Measurements from ENCODE around the gene ADARB2. TPM values are rescaled to one million over a fixed set of nuclear protein-coding genes. Genes with fewer than 3 reads are reported as not detected.

Gene ADARB2
- total RNA-seq, 1 donor from 2014 or later: not detected

DNA sequence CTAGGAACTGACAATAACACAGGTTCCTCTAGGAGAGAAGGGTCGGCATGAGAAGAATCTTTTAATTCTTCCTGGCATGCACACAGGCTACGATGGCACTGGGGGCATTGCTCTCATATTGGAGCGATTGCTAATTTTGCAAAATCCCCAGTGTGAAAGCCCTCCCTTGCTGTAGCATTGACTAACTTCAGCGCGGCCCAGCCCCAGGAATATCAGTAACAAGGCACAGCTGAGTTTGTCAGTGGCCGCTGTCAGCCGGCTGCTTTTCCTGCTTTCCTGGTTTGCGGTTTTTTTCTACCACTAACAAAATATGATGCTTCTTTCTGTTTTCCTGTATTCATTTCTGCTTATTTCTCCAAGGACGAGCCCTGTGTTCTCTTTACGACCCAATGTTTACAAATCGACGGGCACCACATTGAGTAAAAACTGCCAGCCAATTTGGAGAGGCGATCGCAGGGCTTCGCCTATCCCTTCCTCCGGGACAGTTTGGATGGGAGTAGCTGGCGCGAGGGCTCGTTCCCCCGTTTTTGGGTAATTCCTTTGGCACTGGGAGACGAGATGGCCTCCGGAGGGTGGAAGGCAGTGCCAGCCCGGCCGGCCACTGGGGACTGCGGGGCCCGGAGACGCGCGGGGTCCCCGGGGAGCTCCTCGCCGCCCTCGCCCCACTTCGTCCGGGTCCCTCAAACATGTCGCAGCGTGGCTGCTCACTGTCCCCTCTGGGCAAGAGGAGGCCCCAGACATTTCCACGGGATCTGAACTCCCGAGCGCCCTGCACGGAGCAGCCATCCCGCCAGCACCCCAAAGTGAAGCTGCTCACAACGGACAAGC is 967 bp downstream of the ADARB2 start:
- DNase-seq (ENCODE audit: low read depth, low spot score): no peak

- DNase-seq (ENCODE audit: low read depth, low spot score): no peak
Observed at GRCh38 chr10:1735562-1735961, 1.8 kb downstream of the ADARB2 start.

DNA sequence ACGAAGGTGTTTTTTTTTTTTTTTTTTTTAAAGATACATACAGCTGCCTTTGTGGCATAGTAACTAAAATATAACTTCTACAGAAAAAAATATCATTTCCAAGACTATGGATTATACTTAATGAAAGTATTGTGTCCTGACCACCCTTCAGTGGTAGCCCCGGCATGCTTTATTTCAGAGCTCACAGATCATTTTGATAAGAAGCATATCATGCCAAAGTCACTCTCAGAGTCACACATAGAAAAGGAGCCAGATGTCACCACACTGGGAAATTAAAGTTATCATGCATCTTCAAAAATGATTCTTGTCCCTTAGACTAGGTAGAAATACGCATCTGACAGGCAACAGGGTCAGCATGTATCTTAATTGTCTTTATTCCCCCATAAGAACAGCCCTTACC is 3.0 kb downstream of the ADARB2 start:
- no peak for DNase-seq (ENCODE audit: low read depth, low spot score)

DNA sequence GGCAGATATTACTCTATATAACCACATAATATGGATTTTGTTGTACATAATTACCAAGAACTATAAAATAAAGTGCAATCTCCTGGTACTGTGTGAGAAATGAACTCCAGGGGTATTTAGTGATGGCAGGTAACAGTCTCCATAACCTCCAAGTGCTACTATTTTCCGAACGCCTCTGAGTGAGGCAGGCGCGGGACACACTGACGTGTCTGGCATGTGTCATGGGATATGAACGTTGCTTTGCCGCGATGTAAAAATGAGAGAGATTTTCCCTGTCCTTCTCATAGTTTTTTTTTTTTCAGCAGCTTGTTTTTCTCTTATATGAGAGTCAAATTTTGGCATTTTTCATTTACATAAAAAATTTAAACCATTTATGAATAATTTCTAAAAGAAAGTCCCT is 3.6 kb downstream of the ADARB2 start:
- DNase-seq (ENCODE audit: low read depth, low spot score): no peak

GRCh38 chr10:1732564-1732996 is 4.7 kb downstream of the ADARB2 start:
- no peak for DNase-seq (ENCODE audit: low read depth, low spot score)

- no peak for DNase-seq (ENCODE audit: low read depth, low spot score)
Observed at GRCh38 chr10:1731592-1731991, 5.7 kb downstream of the ADARB2 start.

- DNase-seq (ENCODE audit: low read depth, low spot score): no peak
Observed at GRCh38 chr10:1729751-1730150, 7.6 kb downstream of the ADARB2 start.

GRCh38 chr10:1726861-1727260 is 10.5 kb downstream of the ADARB2 start:
- no peak for DNase-seq (ENCODE audit: low read depth, low spot score)

DNA sequence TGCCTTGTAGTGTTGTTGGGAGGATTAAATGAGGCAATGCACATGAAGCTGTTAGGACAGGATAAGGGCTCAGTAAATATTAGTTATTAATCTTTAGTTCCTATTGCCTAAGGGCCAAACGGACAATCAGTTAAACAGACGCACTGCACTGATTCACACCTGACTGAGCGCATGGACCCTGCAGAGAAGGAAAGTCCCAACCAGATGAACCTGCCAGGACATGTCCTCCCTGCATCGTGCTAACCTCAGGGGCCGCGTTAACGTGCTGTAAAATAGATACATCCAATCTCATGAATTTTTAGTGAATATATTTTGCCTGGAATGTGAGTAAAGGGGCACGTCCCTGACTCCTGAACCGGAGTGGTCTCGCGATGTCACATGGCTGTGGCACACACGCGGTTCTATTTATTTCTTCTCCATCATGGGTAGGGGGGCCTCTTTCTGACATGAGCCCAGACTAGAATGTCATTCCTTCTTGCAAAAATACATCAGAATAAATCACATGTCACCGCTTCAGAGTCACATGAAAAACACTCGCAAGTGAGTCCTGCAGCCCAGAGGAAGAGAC is 12.3 kb downstream of the ADARB2 start:
- no peak for DNase-seq (ENCODE audit: low read depth, low spot score)

DNA sequence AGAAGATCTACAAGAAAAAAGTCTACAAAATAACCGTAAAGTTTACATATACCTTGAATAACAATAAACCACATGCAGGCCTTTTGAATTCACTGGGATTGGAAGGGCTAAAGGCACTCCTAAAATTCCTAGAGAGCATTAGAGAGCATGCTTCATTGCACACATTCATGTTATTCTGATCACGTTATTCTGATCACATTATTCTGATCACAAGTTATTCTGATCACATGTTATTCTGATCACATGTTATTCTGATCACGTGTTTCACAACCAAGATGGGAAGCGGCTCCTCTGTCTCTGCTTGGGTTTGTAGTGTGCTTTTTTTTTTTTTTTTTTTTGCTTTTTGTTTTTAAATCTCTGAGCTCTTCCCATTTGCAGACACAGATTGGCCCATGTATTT is 20.5 kb downstream of the ADARB2 start:
- DNase-seq (ENCODE audit: low read depth, low spot score): no peak

- no peak for DNase-seq (ENCODE audit: low read depth, low spot score)
Observed at GRCh38 chr10:1715821-1716220, 21.5 kb downstream of the ADARB2 start.

- no peak for DNase-seq (ENCODE audit: low read depth, low spot score)
Observed at GRCh38 chr10:1712944-1713671, 24.2 kb downstream of the ADARB2 start.

DNA sequence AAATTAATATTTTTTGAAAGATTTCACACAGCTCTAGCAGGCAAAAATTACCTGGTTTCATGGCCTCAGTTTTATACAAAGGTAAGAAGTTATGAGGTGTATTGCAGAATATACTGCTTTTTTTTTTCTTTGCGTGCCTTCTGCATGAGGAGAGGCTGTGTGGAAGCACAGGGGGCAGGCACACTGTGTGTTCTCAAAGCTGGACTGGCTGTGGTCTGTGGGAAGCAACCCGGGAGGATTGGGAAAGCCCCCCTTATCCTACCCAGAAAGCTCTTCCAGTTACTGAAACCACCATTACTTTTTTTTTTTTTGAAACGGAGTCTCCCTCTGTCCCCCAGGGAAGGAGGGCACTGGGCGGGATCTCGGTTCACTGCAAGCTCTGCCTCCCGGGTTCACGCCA is 25.0 kb downstream of the ADARB2 start:
- no peak for DNase-seq (ENCODE audit: low read depth, low spot score)

GRCh38 chr10:1709161-1709560 is 28.2 kb downstream of the ADARB2 start:
- no peak for DNase-seq (ENCODE audit: low read depth, low spot score)

DNA sequence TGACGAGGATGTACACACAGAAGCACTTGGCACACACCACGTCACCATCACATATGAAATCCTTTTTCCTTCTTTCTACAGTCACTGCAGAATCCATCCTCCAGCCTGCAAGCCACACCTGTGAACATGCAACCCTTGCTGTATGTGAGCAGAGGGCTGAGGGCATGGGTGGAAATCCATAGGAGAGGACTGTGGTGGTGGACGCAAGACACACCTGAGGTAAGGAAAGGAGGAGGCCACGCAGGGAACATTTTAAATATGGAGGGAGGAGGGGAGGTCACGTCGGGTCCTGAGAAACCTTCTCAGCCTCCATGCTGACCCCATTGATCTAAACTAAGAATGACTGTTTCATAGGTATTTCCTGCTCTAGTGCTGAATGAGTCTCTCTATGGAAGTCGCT is 28.6 kb downstream of the ADARB2 start:
- DNase-seq (ENCODE audit: low read depth, low spot score): no peak

DNA sequence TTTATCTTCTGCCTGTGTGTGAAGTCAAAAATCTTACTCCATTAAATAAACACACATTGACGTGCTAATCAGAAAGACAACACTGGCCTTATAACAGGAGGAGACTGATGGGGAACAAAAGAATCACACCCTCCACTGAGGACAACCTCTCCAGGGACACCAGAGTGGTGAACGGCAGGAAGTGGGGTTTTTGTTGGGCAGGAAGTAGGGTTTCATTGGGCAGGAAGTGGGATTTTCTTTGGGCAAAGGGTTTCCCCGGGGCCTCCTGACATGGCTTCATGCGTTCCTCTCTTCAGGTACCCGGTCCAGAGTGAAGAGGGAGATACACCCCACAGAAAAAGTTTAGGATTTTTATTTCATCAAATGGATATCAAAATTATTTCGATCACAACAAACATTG is 30.6 kb downstream of the ADARB2 start:
- DNase-seq (ENCODE audit: low read depth, low spot score): no peak

- DNase-seq (ENCODE audit: low read depth, low spot score): no peak
Observed at GRCh38 chr10:1706256-1706655, 31.1 kb downstream of the ADARB2 start.

- no peak for DNase-seq (ENCODE audit: low read depth, low spot score)
Observed at GRCh38 chr10:1698185-1698584, 39.1 kb downstream of the ADARB2 start.

DNA sequence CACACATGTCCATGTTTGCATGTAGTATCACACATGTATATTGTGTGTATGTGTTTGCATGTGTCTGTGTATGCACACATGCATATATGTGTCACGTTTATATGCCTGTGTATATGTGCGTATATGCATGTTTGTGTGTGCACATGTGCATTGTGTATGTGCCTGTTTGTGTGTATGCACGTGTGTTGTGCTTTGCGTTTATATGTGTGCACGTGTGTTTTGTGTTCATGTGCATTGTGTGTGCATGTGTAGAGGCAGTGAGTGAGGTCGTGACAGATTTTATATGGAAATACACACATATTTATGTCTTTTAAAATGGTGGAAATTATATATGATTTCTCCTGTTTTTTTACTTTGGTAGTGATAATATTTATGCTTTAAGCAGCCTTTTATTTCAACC is 41.2 kb downstream of the ADARB2 start:
- no peak for DNase-seq (ENCODE audit: low read depth, low spot score)

DNA sequence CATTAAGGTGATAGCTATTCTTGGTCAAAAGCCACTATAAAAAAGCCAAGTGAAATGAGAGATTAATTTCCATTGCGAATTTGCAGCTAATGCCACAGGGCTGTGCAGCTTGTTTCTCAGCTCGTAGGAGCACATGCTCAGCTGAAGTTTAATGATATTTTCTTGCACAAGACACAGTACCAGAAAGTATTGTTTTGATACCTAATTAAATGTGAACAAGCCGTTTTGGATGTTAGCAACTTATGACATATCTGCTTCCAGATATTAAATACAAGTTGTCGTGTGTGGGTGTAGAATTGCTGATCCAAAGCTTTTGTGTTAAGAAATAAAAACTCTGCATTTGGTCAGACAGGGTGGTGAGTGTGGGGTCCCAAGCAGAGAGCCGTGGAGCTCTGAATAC is 47.2 kb downstream of the ADARB2 start:
- no peak for DNase-seq (ENCODE audit: low read depth, low spot score)

DNA sequence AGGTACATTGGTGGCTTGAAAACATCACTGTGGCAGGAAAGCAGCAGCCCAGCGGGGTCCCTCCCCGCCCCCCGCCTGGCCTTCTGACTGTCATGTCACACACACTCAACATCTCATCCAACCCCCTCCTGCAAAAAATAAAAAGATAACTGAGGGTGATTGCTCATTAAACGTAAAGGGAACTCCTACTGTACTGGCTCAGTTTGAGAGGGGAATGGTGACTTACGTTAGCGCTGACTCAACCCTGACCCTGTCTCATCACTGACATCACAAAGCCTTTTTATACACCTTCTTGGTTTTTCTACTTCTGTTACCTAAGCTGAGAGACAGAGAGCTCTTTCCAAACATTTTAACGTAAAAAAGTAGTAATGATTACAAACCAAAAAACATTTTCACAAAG is 48.8 kb downstream of the ADARB2 start:
- no peak for DNase-seq (ENCODE audit: low read depth, low spot score)

- DNase-seq (ENCODE audit: low read depth, low spot score): no peak
Observed at GRCh38 chr10:1687623-1688150, 49.6 kb downstream of the ADARB2 start.
